NCI-H345 treated with DMSO at 0.1 percent for 48 hours (cell line): ENCODE results near the gene SLC9A6.
"Not testable (repeated sequence)": the region's sequence is repeated elsewhere in the genome, so short reads cannot be mapped to it uniquely, and the experiment has no call there.

ENCODE experiments used
- DNase-seq: peaks from one replicate; lab custom pipeline; 2025; ENCODE audit not compliant: unreplicated experiment; lab: John Stamatoyannopoulos, UW

Gene SLC9A6

DNA sequence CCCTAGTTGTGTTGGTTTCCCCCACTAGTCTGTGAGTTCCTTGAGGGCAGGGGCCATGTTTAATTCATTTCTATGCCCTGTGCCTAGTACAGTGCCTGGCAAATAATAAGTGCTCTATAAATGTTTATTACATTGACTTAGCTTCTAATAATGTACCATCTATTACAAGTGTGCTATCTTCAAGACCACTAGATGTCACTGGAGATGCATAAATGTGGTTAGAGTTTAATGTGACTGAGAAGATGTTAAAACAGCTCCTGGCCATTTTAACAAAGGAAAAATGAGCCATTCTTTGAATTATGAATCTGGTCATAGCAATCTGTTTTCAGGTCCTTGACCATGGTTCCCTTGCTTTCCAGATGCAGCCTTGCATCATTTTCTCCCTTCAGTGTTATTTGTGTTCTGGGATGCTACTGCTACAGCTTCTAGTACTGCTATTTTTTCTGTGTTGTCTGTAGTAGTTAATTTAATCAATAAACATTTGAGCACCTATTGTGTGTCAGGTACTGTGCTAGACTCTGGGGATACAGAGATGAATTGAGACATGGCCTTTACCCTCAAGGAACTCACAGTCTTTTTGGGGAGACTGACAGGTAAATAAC lies 43.2 kb downstream of the SLC9A6 start:
- DNase-seq, result peak; percentile 0

DNA sequence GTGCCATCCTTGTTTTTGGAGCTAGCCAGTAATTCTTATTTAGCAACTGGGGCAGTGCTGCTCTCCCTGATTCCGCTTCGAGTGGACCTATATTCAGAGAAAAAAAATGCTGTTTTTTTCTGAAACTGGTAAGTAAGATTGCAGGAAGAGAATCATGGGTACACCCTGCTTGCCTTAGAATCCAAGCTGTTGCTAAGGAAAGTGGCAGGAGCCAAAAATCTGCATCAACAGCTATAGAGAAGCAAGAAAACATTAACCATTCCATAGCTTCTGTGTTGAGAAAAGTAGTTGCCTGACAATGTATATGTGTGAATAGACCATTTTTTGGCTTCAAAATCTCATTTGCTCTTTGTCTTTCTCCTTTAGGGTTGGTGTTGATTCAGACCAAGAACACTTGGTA lies 44.5 kb downstream of the SLC9A6 start:
- DNase-seq, result no peak

DNA sequence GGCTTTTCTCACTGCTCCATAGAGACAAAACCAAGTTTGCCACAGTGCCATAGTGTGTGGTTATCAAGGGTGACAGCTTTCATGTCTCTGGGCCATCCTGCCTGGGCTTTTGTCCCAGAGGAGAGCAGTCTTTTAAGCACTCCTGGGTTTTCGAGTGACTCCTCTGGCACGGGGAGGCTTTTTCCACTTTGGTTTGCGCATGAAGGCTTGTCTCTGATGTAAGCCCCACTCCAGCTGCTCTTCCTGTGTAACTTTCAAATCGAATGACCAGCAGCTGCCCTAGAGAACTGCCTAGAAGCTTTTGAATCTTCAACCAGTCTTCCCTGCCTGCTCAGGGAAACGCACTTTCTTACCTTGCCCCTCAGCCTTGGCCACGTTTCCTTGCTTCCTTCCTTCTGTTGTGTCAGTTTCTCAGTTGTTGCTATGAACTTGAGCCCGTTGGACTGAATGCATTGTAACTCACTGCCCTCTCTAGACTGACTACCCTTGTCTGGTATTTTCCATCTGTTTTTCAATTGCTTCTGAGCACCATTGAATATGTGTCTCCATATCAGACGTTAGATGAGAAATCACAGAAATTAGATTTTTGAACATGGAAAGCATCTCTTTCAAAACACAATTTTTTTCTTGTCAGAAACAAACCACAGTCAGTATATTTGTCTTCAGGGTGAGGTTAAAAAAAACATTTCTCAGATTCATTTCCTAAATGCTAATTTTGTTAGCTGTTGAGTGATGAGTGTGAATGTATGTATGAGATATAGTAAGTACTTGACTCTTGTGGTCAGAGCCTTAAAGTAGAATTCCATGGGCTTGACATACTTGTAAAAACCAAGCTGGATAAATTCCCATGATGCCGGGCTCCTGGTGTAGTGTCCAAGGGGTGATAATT lies 45.3 kb downstream of the SLC9A6 start:
- DNase-seq, result no peak

DNA sequence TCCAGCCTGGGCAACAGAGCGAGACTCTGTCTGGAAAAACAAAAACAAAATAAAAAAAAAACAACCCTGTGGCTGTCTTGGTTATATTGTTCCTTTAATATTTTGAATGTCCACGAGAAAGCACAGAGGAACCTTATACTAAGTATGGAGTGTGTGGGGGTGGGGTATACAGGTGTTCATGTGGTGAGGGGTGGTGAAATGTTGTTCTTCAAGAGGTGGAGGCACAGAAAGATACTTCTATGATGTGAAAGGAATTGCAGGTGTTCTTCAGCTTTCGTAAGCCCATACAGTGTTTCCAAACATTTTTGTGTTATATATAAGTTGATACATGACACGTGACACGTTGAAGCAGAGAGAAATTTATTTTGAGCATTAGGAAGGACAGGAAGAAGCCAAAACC lies 46.4 kb downstream of the SLC9A6 start:
- DNase-seq, result no peak

DNA sequence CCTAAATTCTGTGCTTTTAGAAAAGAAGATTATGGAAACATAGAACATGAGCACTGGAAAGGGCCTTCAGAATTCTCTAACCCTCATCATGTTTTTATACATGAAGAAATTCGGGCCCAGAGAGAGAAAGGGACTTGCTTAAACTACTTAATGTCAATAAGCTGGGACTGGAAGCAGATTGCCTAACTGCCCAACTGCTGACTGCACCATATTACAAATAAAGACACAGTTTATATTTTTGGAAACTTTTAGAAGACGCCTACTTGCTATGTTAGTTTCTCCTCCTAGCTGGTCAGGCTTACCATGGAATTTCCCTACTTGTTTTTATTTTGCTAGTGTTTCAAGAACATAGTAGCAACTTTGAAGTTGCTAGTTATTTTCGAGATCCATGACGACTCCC lies 47.1 kb downstream of the SLC9A6 start:
- DNase-seq, result no peak

DNA sequence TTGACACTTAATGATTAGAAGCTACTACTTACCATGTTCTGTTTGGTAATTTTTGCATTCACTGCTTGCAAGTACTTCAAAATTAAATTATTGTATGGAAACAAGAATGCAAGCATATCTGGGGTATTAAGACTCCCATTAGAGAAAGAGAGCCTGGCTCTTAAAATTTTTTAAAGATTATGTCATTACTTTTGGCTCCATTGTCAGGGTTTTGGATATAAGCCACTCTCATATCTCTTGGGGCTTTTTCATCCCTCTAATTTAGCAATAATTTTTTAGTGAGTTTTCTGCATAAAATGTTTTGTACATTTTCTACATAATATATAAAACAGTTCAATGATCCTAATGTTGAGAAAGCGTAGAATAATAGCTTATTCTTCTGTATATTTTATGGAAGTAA lies 49.4 kb downstream of the SLC9A6 start:
- DNase-seq, result no peak

DNA sequence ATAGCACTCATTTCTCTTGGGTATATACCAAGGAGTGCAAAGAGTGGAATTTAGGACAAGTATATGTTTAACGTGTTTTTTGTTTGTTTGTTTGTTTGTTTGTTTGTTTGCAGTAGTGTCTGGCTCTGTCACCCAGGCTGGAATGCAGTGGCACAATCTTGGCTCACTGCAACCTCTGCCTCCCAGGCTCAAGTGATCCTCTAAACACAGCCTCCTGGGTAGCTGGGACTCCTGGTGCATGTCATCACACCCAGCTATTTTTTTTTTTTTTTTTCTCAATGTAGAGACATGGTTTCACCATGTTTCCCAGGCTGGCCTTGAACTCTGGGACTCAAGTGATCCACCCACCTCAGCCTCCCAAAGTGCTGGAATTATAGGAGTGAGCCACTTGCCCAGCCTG lies 50.4 kb downstream of the SLC9A6 start:
- no peak for DNase-seq

DNA sequence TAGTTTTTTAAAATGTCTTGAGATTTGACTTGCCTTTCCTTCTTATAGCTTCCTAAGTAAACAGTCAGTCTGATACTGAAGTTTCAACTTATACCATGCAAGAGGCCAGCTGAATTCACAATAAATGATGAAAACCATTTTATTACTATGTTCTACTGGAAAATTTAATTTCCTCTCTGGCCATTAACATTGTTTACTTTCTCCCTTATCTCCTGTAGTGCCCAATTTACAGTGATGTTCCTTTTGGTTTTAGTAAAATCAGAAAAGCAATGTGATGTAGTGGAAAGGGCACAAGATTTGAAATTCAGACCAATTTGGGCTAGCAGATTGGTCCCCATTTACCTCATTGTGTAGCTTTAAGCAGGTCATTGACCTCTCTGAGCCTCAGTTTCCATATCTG lies 54.2 kb downstream of the SLC9A6 start:
- no peak for DNase-seq

DNA sequence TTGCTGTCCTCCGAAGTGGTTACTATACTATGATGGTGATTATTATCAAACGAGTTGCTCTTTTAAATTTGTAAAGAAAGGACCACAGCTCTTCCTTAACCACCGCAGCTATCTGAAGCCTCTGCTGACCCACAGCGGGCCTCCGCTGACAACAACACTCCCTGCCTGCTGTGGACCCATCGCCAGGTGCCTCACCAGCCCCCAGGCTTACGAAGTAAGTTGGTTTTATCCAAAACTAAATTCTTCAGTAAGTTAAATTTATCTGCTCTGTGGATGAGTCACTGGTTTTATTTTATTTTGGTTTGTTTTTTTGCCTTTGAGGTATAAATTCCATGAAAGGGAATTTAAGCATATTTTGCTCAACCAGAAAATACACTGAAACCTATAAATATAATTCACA lies 54.7 kb downstream of the SLC9A6 start:
- DNase-seq, result no peak

DNA sequence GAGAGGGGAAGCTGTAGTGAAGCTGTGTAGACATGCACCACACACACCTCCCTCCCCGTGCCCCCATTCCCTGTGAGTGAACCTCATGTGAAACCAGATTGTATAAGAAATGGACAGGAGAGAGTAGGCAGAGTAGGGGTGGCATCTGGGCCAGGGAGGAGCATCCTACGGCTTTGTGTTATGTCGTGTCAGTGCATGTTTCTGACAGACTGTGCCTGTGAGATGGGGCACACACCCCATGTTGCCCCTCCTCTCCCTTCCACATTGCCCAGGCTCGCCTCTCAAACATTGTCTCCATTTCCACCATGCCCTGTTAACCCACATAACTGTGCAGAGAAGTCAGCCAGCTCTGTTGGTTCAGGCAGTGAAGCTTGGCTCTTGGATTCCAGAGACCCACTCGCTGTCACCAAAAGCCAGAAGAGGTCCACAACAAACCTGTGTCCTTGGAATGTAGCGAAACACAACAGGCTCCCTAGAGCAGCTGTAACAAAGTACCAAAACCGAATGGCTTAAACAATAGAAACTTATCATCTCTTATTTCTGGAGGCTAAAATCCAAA lies 56.1 kb downstream of the SLC9A6 start:
- DNase-seq, result no peak

DNA sequence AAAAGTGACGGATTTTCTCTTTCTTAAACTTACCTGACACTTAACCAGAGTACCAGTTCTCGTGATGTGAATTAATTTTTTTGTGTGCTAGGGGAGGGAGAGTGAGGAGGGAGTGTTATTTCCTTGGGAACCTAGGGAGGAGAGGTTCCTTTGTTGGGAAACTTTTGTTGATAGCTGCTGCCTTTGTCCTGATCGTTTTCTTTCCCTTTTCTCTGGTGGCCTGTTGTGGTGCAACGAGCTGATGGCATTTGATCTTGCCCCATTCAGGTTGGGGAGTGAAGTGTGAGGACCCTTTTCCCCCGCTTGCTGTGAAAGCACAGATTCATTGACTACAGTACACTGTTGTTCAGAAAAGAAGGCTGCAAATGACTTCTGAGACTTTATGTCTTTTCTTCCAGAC lies 59.8 kb downstream of the SLC9A6 start:
- DNase-seq, result no peak

DNA sequence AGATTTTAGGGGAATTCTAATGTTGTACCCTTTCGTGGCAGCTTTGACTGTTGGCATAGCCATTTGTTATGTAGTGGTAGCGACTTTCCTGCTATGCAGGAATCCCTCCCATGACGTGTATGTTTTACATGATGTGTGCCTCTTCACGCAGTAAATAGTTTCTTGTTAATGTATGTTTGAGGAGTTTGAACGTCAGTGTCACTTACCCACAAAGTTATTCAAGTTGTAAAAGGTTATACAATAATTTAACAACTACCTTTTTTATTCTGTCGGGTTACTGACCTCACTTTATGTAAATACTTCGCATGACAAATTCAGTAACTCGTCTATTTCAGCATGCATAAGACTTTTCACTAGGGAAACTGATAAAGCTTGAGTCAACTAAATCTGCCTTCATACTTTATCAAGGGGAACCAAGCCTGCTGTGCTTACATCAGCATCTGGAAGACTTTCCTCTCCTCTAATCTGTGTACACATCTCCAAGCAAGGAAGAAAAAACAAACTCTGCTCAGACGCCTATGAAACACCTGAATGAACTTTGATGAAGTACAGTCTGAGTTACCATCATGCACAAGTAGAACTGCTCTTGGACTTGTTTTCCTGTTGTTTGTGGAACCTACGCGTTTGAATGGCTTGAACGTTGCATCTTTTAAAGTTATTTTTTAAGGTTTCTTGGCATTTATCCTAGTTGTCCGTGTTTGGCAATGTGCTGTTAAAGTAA lies 61.2 kb downstream of the SLC9A6 start:
- DNase-seq, result no peak

DNA sequence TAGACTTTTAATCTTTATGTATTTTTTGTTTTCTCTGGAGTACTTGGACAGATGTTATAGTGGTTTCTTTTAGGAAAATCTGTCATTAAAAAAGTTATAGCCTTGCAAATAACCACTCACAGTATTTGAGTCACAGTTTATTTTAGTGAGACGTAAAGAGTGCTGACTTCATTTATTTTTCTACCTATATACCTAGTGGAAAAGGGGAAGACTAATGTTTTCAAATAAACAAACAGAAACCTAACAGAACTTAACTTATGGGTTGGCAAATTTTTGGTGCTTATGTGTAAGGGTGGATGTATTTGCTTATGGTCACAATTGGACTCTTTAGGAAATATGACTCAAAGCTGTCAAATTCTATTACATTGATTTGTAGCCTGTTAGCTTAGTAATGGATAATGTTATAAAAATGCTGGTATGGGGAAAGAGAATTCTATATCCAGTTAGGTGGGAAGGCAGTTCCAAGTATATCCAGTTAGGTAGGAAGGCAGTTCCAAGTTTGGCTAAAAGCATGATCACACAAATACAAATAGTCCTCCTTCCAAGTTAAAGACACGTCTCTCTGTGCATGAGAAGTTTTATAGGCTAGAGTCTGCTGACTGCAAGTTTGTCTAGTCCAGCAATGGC lies 61.9 kb downstream of the SLC9A6 start:
- no peak for DNase-seq

DNA sequence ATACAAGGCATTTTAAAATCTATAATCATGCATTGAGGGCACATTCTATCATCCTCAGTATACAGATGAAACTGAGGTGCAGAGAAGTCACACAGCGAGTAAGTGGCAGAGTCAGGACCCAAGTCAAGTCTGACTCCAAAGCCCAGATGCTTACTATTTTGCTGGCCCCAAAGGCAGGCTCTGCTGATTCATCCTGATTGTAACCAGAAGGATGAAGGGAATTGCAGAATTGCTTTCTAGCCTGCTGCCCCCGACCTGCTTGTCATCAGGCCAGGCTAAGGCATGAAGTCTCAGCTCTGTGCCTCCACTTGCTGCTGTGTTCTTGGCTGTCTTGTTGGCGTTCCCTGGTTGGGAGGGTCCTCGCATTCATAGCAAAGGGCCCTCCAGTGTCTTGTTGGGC lies 62.7 kb downstream of the SLC9A6 start:
- no peak for DNase-seq

DNA sequence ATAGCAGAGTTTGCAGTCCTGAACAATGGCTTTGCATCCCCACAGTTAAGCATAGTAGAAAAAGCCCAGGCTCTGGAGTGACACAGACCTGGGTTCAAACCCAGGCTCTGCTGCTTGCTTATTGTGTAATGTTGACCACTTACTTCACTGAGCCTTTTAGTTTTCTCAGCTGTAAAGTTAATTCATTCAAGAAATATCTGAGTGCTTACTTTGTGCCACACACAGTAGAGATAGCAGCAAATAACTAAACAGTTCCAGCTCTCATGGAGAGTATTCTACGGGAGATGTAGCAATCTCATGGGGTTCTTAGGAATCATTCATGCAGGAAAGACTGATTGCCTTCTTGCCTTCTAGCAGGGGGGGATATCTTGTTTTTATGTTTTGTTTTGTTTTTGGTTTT lies 63.2 kb downstream of the SLC9A6 start:
- DNase-seq, result no peak

DNA sequence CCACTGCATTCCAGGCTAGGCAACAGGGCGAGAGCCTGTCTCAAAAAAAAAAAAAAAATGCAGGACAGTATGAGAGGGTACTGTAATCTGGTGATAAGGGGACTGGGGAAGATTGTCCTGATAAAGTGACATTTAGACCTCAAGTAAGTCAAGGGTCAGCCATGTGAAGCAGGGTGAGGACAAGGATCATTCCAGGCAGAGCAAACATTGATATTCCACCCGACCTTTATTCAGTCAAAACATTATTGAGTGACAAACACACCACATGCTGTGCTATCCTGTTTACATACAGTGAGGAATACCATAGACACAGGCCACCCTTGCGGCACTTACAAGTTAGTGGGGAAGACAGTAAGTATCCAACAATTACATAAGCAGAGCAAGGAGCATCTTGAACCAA lies 64.4 kb downstream of the SLC9A6 start:
- DNase-seq, result no peak

DNA sequence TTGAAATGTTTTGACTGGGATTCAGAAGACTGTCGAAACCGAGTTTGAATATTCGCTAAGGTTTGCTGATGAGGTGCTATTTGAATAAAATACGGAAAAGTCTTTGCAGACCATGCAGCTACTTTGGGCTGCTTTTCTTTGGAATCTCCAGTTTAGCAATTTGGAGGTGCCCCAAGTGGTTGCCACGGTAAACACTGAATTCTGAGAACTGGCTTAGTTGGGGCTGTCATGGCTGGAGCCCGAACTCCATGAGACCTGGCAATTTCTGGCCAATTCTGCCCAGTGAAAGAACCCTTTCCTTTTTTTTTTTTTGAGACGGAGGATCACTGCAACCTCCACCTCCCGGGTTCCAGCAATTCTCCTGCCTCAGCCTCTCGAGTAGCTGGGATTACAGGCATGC lies 65.6 kb downstream of the SLC9A6 start:
- DNase-seq, result not testable (repeated sequence)

DNA sequence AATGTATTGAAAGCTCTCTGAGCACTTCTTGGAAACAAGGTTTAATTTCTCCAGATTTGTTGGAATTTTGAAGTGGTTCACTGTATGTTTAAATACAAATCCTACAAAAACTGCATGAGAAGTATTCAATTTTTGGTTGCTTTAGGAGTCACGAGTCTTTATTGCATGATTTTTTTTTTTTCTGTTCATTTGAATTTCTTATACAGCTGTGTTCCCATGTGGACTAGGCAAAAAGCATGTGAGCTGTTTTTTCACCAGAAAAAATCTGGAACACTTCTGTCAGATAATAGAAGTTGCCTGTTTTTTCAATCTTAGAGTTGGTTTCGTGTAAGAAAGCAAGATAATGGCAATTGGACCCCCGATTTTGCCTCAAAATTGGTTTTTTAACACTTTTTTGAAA lies 66.4 kb downstream of the SLC9A6 start:
- no peak for DNase-seq

DNA sequence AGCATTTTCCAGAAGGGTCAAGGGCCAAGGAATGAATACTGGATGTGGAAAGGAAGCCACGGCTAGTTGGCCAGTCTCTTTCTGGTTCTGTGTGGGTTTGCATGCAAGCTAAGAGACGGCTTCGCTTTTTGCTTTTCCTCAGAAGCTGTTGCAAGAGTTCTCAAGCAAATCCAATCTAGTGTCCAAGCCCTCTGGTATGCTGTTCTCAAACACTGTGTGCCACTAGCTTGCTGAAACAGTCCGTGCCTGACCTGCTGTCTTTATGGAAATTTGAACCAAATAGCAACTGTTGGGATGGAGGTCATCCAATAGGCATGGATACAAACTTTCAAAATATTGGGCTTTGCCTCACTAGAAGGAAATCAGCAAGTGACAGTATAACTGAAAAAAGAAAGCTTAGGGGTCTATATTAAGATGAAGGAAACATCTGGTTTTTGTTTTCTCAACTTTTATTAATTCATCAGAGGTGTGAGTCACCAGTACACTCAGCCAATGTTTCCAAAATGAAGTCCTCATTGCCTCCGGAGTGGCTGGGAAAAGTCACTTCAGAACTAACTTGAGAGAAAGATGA lies 70.5 kb downstream of the SLC9A6 start:
- no peak for DNase-seq

DNA sequence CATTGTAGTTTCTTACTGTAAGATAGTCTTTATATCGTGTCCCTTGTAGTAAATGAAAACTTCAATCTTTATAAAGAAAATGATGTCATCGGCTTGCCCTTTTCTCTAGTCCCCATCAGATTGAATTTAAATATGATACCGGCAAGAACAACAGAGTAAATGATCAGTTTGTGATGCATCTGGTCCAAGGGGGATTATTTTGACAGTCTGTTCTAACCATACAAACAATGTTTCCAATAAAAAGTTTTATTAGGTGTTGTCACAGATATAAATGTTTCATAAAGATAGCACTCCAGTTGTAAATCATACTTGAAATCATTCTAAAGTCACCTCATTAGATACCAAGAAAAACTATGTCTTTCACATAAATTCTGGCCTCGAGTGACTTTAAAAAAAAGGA lies 72.3 kb downstream of the SLC9A6 start:
- no peak for DNase-seq

DNA sequence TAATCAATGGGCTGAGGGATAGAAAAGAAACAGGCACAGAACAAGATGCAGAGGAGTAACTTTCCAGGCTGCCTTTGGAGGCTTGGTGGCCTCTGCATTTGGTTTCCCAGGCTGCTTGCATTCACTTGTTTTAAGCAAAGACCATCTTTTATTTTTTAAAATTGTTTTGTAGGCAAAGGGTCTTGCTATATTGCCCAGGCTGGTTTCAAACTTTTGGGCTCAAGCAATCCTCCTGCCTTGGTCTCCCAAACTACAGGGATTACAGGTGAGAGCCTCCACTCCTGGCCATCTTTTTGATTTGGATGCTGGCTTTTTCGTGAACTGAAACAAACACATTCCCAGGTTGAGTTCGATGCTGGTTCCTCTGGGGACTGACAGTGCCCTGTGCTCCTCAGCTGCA lies 74.1 kb downstream of the SLC9A6 start:
- no peak for DNase-seq
